VCaP (cell line): Measurements from ENCODE around the gene FNDC11.

ENCODE experiments used
- H3K27ac ChIP-seq: fragments of 450-650 bp; 2 replicates; pipeline ENCODE4 v1.5.1; 2017
- TF ChIP-seq, protein P1 (sequence below): fragments of 450-650 bp; conservative IDR thresholded peaks from 2 replicates; pipeline ENCODE4 v1.5.1; 2017; ENCODE audit warnings: mild to moderate bottlenecking, moderate library complexity

The FNDC11 gene

DNA sequence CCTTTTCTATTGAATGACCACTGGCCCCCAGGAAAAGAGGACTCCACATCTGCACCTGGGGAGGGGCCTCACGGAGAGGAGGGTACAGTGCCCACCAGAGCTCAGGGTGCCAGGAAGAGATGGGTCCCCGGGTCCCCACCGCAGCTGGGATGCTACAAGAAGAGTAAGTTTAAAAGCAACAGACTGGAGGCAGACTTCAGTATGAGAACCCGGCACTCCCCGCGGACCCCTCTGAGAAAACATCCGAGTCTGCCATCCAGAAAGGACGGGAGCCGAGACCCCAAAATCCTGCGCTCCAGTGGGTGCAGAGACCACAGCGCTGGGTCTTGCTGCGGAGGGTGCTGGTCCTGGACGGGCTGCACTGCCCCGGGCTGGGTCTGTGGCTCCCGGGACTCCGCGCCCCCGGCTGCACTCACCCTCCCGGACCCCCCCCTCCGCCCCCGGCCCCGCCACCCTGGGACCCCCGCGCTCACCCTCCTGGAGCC lies 19.7 kb downstream of the FNDC11 start:
- TF ChIP-seq, protein P1, sequence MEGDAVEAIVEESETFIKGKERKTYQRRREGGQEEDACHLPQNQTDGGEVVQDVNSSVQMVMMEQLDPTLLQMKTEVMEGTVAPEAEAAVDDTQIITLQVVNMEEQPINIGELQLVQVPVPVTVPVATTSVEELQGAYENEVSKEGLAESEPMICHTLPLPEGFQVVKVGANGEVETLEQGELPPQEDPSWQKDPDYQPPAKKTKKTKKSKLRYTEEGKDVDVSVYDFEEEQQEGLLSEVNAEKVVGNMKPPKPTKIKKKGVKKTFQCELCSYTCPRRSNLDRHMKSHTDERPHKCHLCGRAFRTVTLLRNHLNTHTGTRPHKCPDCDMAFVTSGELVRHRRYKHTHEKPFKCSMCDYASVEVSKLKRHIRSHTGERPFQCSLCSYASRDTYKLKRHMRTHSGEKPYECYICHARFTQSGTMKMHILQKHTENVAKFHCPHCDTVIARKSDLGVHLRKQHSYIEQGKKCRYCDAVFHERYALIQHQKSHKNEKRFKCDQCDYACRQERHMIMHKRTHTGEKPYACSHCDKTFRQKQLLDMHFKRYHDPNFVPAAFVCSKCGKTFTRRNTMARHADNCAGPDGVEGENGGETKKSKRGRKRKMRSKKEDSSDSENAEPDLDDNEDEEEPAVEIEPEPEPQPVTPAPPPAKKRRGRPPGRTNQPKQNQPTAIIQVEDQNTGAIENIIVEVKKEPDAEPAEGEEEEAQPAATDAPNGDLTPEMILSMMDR = no peak
- peak overlapping the region; percentile 80; the same call in 1 of the 2 replicates for H3K27ac ChIP-seq

DNA sequence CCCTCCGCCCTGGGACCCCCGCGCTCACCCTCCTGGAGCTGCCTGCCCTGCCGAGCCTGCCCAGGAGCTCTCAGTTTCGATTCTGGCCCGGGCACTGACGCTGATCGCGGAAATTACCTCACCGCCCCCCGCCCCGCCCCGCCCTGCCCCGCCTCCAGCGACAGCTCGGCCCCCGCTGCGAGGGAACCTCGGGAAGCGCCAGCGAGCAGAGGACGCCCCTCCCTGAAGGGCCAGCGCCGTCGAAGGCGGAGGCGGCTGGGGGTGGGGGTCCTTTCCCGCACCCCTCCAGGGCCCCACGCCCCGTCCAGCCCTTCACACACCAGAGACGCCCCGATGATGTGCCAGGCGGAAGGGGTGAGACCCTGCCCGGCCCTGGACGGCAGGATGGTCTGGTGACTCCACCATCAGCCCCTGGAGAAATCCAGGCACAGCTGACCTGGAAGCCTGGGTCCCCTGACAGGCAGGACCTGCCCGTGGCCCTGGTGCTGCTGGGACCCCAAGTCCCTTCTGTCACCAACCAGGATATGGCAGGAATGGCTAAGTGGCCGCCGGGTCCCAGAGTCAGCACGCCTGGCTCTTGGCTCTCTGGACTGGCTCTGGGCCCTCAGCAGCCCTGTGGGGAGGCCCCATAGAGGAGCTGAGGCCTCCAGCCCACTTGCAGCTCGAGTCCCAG lies 20.3 kb downstream of the FNDC11 start, which contains the start of gene HELZ2:
HELZ2 (minus strand) TSS at position 84 of the 673 bp plus-strand sequence. CDS start 1,854 bp downstream, outside the sequence.
- H3K27ac ChIP-seq = peak within 1 kb of the TSS; percentile 80
- TF ChIP-seq, protein P1 = no peak

DNA sequence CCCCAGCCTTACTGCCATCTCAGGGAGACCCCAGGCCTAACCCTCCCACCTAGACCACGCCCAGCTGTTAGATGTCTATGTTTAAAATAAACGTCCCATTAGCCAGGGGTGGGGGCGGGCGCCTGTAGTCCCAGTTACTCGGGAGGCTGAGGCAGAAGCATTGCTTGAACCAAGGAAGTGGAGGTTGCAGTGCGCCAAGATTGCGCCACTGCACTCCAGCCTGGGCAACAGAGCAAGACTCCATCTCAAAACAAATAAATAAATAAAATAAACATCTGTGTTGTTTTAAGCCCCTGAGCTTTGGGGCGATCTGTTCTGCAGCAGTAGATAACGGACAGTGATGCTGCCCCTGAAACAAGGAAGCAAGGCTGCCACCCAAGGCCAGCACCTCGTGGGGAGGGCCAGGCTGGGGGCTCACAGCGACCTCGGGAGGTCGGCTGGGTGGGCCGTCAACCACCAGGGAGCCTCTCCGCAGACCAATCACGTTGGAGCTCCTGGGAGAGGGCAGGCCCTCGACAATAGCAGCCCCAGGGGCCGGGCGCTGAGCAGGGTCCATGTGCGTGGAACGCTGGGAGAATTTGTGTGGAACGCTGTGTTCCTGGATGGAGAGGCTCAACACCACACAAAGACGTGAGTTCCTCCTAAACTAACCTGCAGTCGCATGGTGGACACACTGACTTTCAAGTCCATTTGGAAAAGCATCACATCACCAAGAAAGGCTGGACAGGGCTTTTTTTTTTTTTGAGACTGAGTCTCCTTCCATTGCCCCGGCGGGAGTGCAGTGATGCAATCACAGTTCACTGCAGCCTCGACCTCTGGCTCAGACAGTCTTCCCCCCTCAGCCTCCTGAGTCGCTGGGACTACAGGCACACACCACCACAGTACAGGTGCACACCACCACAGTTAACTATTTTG lies 21.1 kb downstream of the FNDC11 start:
- TF ChIP-seq, protein P1 = no peak
- peak overlapping the region; percentile 80; the same call in 1 of the 2 replicates for H3K27ac ChIP-seq

DNA sequence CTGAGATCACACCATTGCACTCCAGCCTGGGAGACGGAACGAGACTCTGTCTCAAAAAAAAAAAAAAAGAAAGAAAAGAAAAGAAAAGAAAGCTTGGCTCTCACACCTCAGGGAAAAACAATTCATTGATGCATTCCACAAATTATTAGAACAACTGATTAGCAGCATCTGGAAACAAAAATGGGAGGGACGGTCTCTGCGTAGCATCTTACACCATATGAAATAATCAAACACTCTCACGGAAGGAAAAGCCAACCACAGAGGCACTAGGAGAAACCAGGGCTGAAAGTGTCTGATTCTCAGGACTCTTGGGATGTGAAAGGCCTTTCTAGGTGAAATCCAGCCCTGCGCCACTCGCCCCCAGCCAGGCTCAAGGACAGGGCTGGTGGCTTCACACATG lies 22.4 kb downstream of the FNDC11 start:
- TF ChIP-seq, protein P1 = no peak
- peak overlapping the region; percentile 67 for H3K27ac ChIP-seq

DNA sequence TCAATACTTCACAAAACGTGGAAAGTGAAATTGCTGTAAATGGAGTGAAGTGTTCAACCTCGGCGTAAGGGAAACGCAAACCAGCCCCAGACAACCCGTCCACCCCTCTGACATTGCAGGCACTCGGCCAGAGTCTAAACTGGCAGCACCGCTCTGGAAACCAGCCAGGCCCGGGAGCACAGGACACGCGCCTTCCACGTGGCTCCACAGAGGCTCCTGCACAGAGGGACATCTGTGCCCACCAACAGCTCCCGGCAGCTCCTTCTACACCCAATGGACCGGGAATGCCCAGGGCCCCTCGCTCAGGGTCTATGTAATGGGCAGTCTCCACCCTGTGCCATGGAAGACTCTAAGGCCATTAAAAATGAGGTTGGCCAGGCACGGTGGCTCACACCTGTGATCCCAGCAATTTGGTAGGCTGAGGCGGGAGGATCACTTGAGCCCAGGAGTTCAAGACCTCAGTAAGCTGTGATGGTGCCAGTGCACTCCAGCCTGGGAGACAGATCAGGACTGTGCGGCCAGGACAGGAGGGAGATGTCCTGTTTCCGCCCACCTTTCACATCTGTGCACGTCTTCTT lies 23.4 kb downstream of the FNDC11 start:
- H3K27ac ChIP-seq = peak overlapping the region; percentile 67
- TF ChIP-seq, protein P1 = no peak

DNA sequence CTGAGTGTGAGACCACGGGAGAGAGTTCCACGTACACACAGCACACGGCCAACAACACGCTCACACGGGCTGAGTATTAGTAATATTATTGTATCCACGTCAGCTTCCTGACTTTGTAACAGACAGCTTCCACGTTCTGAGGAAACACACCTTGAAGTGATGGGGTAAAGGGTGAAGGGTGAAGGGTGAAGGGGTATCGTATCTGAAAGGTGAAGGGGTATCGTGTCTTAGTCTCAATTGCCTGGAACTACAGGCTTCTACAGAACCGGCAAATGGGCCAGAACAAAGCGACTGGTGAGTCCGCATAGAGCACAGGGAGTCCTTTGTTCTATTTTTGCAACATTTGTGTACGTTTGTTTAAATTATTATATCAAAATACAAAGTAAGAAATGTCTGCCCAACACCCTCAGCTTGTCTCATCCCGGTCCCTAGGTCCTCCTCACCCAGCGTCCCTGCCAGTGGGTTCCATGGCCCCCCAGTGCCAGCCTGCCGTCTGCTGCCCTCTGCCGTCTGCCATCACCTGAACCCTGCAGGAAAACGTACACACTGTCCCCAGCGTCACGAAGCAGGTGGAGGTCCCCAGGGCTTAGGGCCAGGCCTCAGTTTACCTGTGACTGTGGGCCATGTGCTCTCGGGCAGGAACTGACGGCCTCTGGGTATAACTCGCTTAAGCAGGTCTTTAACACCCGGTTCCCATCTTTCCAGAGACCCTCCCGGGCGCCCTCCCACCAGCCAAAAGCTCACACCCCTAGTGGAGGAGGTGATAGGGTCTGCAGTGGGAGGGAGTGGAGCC lies 24.5 kb downstream of the FNDC11 start:
- H3K27ac ChIP-seq = peak overlapping the region; percentile 5; the same call in 1 of the 2 replicates
- TF ChIP-seq, protein P1 = no peak
